Upper lobe of left lung (tissue), 6 donors: Measurements from ENCODE around the gene PIK3R6. TPM values are rescaled to one million over a fixed set of nuclear protein-coding genes. Genes with fewer than 3 reads are reported as not detected.

Experiments
- ATAC-seq, 2 donors: fragments of 200-7000 bp; cut with Tn5 transposase; one replicate each; pipeline ENCODE4 v1.9.1; 2022; ENCODE audit warnings: mild to moderate bottlenecking in 2 of 2, moderate library complexity in 2 of 2; ENCODE audit not compliant: low FRiP score in 2 of 2
- DNase-seq, 2 donors: peaks; one replicate each; pipeline ENCODE4 v3.0.0-alpha.2; 2019 to 2020
- H3K27ac ChIP-seq, 4 donors: fragments of 200-600 bp; sonication (generic); one replicate each; pipeline ENCODE4 v1.5.1; 2016 to 2019
- H3K27me3 ChIP-seq, 4 donors: fragments of 200-600 bp; sonication (generic); one replicate each; pipeline ENCODE4 v1.5.1; 2017 to 2019
- H3K36me3 ChIP-seq, 4 donors: fragments of 200-600 bp; sonication (generic); one replicate each; pipeline ENCODE4 v1.5.1; 2016 to 2019
- H3K4me1 ChIP-seq, 4 donors: fragments of 200-600 bp; sonication (generic); one replicate each; pipeline ENCODE4 v1.5.1; 2018 to 2019
- H3K4me3 ChIP-seq, 4 donors: fragments of 200-600 bp; sonication (generic); one replicate each; pipeline ENCODE4 v1.5.1; 2017 to 2019; ENCODE audit warnings: mild to moderate bottlenecking in 2 of 4, moderate library complexity in 1 of 4
- H3K9me3 ChIP-seq, 4 donors: fragments of 200-600 bp; sonication (generic); one replicate each; pipeline ENCODE4 v1.5.1; 2018 to 2019
- CTCF ChIP-seq, 6 experiments: fragments of 450-650 bp in 4 of 6; fragments of 200-600 bp in 2 of 6; sonication (generic) in 2 of 6; IDR thresholded peaks; one replicate each; pipeline ENCODE4 v1.5.1; 2016 to 2019; ENCODE audit warnings: antibody characterized with exemption in 6 of 6
- EP300 ChIP-seq, 4 donors: sonication (generic); formaldehyde crosslinking; IDR thresholded peaks; one replicate each; pipeline ENCODE4 v1.5.1; 2017; ENCODE audit warnings: antibody characterized with exemption in 4 of 4, control low read depth in 2 of 4
- POLR2A ChIP-seq, 4 donors: fragments of 450-650 bp; IDR thresholded peaks; one replicate each; pipeline ENCODE4 v1.5.1; 2016 to 2017; ENCODE audit warnings: antibody characterized with exemption in 4 of 4, mild to moderate bottlenecking in 2 of 4
- POLR2AphosphoS5 ChIP-seq, 2 donors: sonication (generic); formaldehyde crosslinking; IDR thresholded peaks; one replicate each; pipeline ENCODE4 v1.5.1; 2017; ENCODE audit warnings: antibody characterized with exemption in 2 of 2
- WGBS, 2 donors: methylation state at CpG; one replicate each; pipeline ENCODE4 v1.1.5; 2017 to 2018; 5-methylcytosine and 5-hydroxymethylcytosine counted together
- total RNA-seq, 6 donors: library from RNA; depleted of rRNA in 4 of 6; stranded (reverse); fragments of >200 nt in 4 of 6; gene quantifications; one replicate each; pipeline versions ENCODE4 v1.1.0 to v1.2.1, GENCODE V29; 2016 to 2021
- donor health status: DM: no; HTN: no; CAD: no; lungs with moderate emphysema.
- donor health status: DM: no; HTN: yes; CAD: no; lungs with severe emphysema.

PIK3R6 gene
- total RNA-seq, 6 donors from 2014 or later = 1.1 to 4.2 (median 2.4) TPM

GRCh38 chr17:8904686-8905085, 37.2 kb upstream of the PIK3R6 start:
- WGBS, 2 donors = 88 to 90% methylated on average over 5 of the region's 5 CpGs
- Histone ChIP-seq H3K27me3 (no peaks in the 10 kb centered on the region), H3K4me3 (no peak overlapping the region), H3K27ac (no peak overlapping the region), H3K4me1 (no peaks in the 10 kb centered on the region), H3K9me3 (no peaks in the 10 kb centered on the region), H3K36me3 (peaks cover 0 to 8% (median 3%) of the 10 kb centered on the region in 4 donors)
- DNase-seq (no peak), ATAC-seq (no peak)
- TF ChIP-seq POLR2AphosphoS5 (IDR thresholded peaks at IDR 0.05) (no peak), EP300 (IDR thresholded peaks at IDR 0.05) (no peak), POLR2A (IDR thresholded peaks at IDR 0.05) (no peak), CTCF (IDR thresholded peaks at IDR 0.05) (no peak)

- no peak overlapping the region for H3K4me3 ChIP-seq
- no peak for TF ChIP-seq CTCF (IDR thresholded peaks at IDR 0.05)
- TF ChIP-seq POLR2AphosphoS5 (IDR thresholded peaks at IDR 0.05) = no peak
- TF ChIP-seq POLR2A (IDR thresholded peaks at IDR 0.05) = no peak
- no peak for TF ChIP-seq EP300 (IDR thresholded peaks at IDR 0.05)
- H3K9me3 ChIP-seq = no peaks in the 10 kb centered on the region
- DNase-seq (no peak), ATAC-seq (peak in 1 of 2 donors; percentile 26)
- no peaks in the 10 kb centered on the region for H3K27me3 ChIP-seq
- H3K4me1 ChIP-seq = peaks cover 0 to 4% (median 0%) of the 10 kb centered on the region in 4 donors
- no peak overlapping the region for H3K27ac ChIP-seq
- WGBS, 2 donors = 58 to 65% methylated on average over 2 of the region's 2 CpGs
- H3K36me3 ChIP-seq = peaks cover 0 to 8% (median 3%) of the 10 kb centered on the region in 4 donors
Observed at GRCh38 chr17:8904201-8904600, 36.7 kb upstream of the PIK3R6 start.

GRCh38 chr17:8900626-8901585, 33.4 kb upstream of the PIK3R6 start:
- H3K4me3 ChIP-seq = no peak overlapping the region
- peaks cover 0 to 9% (median 0%) of the 10 kb centered on the region in 4 donors for H3K4me1 ChIP-seq
- DNase-seq (no peak), ATAC-seq (no peak)
- WGBS, 2 donors = 49 to 64% methylated on average over 15 of the region's 15 CpGs
- H3K9me3 ChIP-seq = no peaks in the 10 kb centered on the region
- TF ChIP-seq POLR2A (IDR thresholded peaks at IDR 0.05) (no peak), EP300 (IDR thresholded peaks at IDR 0.05) (no peak), CTCF (IDR thresholded peaks at IDR 0.05) (no peak), POLR2AphosphoS5 (IDR thresholded peaks at IDR 0.05) (no peak)
- peaks cover 0 to 8% (median 3%) of the 10 kb centered on the region in 4 donors for H3K36me3 ChIP-seq
- no peaks in the 10 kb centered on the region for H3K27me3 ChIP-seq
- H3K27ac ChIP-seq = no peak overlapping the region

- WGBS, 2 donors = 47 to 49% methylated on average over 6 of the region's 6 CpGs
- TF ChIP-seq POLR2AphosphoS5 (IDR thresholded peaks at IDR 0.05) (no peak), CTCF (IDR thresholded peaks at IDR 0.05) (no peak), EP300 (IDR thresholded peaks at IDR 0.05) (no peak), POLR2A (IDR thresholded peaks at IDR 0.05) (no peak)
- no peak overlapping the region for H3K27ac ChIP-seq
- H3K4me3 ChIP-seq = no peak overlapping the region
- ATAC-seq = no peak
- H3K27me3 ChIP-seq = no peaks in the 10 kb centered on the region
- no peak for DNase-seq
- no peaks in the 10 kb centered on the region for H3K9me3 ChIP-seq
- peaks cover 0 to 8% (median 3%) of the 10 kb centered on the region in 4 donors for H3K36me3 ChIP-seq
- H3K4me1 ChIP-seq = peaks cover 0 to 9% (median 0%) of the 10 kb centered on the region in 4 donors
Observed at GRCh38 chr17:8900207-8900606, 32.7 kb upstream of the PIK3R6 start.
